Caco-2 (cell line): ENCODE results near the gene PRLH. TPM values are rescaled to one million over a fixed set of nuclear protein-coding genes. Genes with fewer than 3 reads are reported as not detected.
"Not testable (repeated sequence)": the region's sequence is repeated elsewhere in the genome, so short reads cannot be mapped to it uniquely, and the experiment has no call there.

ENCODE experiments used
- BruUV-seq: library from RNA; stranded (reverse); fragments of 400-500 nt; replicated peaks from 2 replicates; lab custom pipeline; 2021; lab: Mats Ljungman, UMichigan
- CTCF ChIA-PET: fragments of 300-600 bp; sonication (Branson Sonifier 250); formaldehyde crosslinking; loops from one replicate; lab custom pipeline; 2022; ENCODE audit warnings: antibody characterized with exemption; lab: Charles Lee
- POLR2A ChIA-PET: fragments of 300-600 bp; sonication (Branson Sonifier 250); formaldehyde crosslinking; loops from one replicate; lab custom pipeline; 2022; ENCODE audit warnings: antibody characterized with exemption; lab: Charles Lee
- DNase-seq, 2 experiments: peaks; one replicate each; pipeline versions ENCODE4 v3.0.0 to v3.0.0-alpha.2; 2020 to 2022
- H3K27me3 ChIP-seq: replicated peaks from 2 replicates; pipeline ENCODE4 v1.6.0; 2011; ENCODE audit warnings: low read length; ENCODE audit not compliant: control insufficient read depth, insufficient read depth
- H3K36me3 ChIP-seq: 2 replicates; pipeline ENCODE4 v1.5.1; 2011; ENCODE audit warnings: low read length; ENCODE audit not compliant: control insufficient read depth, insufficient read depth
- H3K4me1 ChIP-seq: fragments of 250-450 bp; sonication (Bioruptor Pico); 2 replicates; pipeline ENCODE4 v1.5.1; 2020; ENCODE audit warnings: mild to moderate bottlenecking
- H3K4me3 ChIP-seq: 2 replicates; pipeline ENCODE4 v1.5.1; 2011; ENCODE audit warnings: low read depth, mild to moderate bottlenecking, control low read depth, low read length
- H3K9me3 ChIP-seq: fragments of 250-450 bp; sonication (Bioruptor Pico); 2 replicates; pipeline ENCODE4 v1.5.1; 2020; ENCODE audit warnings: mild to moderate bottlenecking, moderate library complexity
- H3K27ac Mint-ChIP-seq: one replicate; pipeline ENCODE4 v1.8.0; 2022; ENCODE audit warnings: mixed read lengths; ENCODE audit not compliant: unreplicated experiment
- H3K27me3 Mint-ChIP-seq: one replicate; pipeline ENCODE4 v1.8.0; 2022; ENCODE audit warnings: mixed read lengths; ENCODE audit not compliant: insufficient read depth, unreplicated experiment
- H3K36me3 Mint-ChIP-seq: one replicate; pipeline ENCODE4 v1.8.0; 2022; ENCODE audit warnings: mild to moderate bottlenecking, mixed read lengths; ENCODE audit not compliant: insufficient read depth, unreplicated experiment
- H3K4me1 Mint-ChIP-seq: one replicate; pipeline ENCODE4 v1.8.0; 2022; ENCODE audit warnings: low read depth, mixed read lengths; ENCODE audit not compliant: unreplicated experiment
- H3K4me3 Mint-ChIP-seq: one replicate; pipeline ENCODE4 v1.8.0; 2022; ENCODE audit warnings: mild to moderate bottlenecking, moderate library complexity, mixed read lengths; ENCODE audit not compliant: unreplicated experiment
- H3K9me3 Mint-ChIP-seq: one replicate; pipeline ENCODE4 v1.8.0; 2022; ENCODE audit warnings: mixed read lengths; ENCODE audit not compliant: unreplicated experiment
- intact Hi-C: fragments of 100-400 bp; cut with micrococcal nuclease; formaldehyde crosslinking; loops from one replicate; pipeline ENCODE4 v1.10.0; 2022; ENCODE audit not compliant: unreplicated experiment
- total RNA-seq: library from RNA; stranded (reverse); gene quantifications from 2 replicates; pipeline ENCODE4 v1.2.3, GENCODE V29; 2022
- TF ChIP-seq, protein P1 (sequence below), 2 experiments: fragments of 200-600 bp in 1 of 2; IDR thresholded peaks; 1 replicate in 1 of 2; 2 replicates in 1 of 2; pipeline versions ENCODE4 v1.5.1 to v1.8.0; 2011 to 2022; ENCODE audit warnings: antibody characterized with exemption in 1 of 2, control low read depth in 1 of 2, inconsistent platforms in 1 of 2, low read depth in 1 of 2, low read length in 1 of 2, mild to moderate bottlenecking in 1 of 2, moderate library complexity in 1 of 2; ENCODE audit not compliant: insufficient read depth in 1 of 2, severe bottlenecking in 1 of 2, unreplicated experiment in 1 of 2

The PRLH gene
- total RNA-seq, 1 experiment from 2014 or later, result not detected

DNA sequence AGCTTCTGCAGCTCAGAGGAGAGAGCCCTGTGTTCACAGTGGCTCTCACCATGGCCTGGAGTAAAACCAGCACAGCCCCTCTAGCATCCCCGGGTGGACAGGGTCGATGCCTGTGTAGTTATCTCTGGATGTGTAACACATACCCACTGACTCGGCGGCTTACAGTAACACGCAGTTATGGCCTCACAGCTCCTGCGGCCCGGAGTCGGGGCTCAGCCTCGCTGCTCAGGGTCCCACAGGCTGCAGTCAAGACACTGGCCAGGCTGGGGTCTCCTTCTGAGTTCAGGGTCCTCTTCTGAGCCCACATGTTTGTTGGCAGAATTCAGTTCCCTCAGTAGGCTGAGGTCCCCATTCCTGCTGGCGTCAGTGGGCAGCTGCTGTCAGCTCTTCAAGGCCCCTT, 26.7 kb downstream of the PRLH start:
- Mint-ChIP-seq H3K27me3 (no peaks in the 10 kb centered on the region), H3K9me3 (no peaks in the 10 kb centered on the region), H3K4me1 (peaks cover 29% of the 10 kb centered on the region), H3K4me3 (peak overlapping the region; percentile 37), H3K27ac (peak overlapping the region; percentile 95), H3K36me3 (peaks cover 31% of the 10 kb centered on the region)
- no peak for DNase-seq
- ChIA-PET POLR2A (interaction anchor here (0.5 kb wide), 1 partner anchor 11 kb away, joined by 7 read pairs; no protein-coding TSS in a partner anchor), CTCF (no interaction called here)
- no TSS peak for BruUV-seq
- TF ChIP-seq, protein P1, sequence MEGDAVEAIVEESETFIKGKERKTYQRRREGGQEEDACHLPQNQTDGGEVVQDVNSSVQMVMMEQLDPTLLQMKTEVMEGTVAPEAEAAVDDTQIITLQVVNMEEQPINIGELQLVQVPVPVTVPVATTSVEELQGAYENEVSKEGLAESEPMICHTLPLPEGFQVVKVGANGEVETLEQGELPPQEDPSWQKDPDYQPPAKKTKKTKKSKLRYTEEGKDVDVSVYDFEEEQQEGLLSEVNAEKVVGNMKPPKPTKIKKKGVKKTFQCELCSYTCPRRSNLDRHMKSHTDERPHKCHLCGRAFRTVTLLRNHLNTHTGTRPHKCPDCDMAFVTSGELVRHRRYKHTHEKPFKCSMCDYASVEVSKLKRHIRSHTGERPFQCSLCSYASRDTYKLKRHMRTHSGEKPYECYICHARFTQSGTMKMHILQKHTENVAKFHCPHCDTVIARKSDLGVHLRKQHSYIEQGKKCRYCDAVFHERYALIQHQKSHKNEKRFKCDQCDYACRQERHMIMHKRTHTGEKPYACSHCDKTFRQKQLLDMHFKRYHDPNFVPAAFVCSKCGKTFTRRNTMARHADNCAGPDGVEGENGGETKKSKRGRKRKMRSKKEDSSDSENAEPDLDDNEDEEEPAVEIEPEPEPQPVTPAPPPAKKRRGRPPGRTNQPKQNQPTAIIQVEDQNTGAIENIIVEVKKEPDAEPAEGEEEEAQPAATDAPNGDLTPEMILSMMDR (IDR thresholded peaks at IDR 0.05; ENCODE audit: insufficient read depth in 1 of 2, low read depth in 1 of 2, low read length in 1 of 2, severe bottlenecking in 1 of 2, unreplicated experiment in 1 of 2), result no peak
- intact Hi-C loops, result loop anchor here (10.0 kb wide), 1 partner anchor 102 kb away; no protein-coding TSS in a partner anchor
- Histone ChIP-seq H3K36me3 (no peaks in the 10 kb centered on the region), H3K9me3 (no peaks in the 10 kb centered on the region), H3K27me3 (no peaks in the 10 kb centered on the region), H3K4me1 (peaks cover 42% of the 10 kb centered on the region), H3K4me3 (no peak overlapping the region)

DNA sequence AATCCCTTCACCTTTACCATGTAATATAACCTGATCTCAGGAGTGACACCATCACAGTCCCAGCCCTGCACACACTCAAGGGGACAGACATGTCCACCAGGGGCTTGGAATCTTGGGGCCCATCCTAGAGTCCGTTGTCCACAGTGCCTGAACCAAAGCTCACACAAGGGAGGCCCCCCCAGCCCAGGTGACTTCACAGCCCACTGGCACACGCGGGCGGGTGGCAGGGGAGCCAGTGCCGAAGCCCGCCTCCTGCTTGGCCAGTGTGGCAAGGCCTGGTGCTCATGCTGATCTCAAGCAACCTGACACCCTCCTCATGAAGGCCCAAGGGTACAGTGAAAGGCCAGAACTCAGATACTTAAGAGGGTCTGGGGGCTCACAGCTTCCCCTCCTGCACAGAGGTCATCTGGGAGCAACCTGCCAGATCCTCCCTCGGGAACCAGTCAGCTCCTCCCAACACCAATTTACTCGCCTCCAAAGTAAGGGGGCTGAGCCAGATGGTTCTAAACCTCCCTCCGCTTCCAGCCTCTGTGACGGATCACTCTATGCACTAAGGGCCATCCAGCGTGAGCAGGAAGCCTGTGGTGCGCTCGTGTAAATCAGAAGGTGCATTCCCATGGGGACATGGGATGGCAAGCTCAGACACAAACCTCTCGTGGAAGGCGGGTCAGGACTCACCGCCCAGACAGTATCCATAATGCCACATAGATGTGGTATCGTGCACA, 27.4 kb downstream of the PRLH start:
- intact Hi-C loops, result loop anchor here (10.0 kb wide), 1 partner anchor 101 kb away; no protein-coding TSS in a partner anchor
- no peaks in the 10 kb centered on the region for H3K9me3 Mint-ChIP-seq
- no peak for DNase-seq
- no peaks in the 10 kb centered on the region for H3K27me3 Mint-ChIP-seq
- H3K36me3 ChIP-seq, result no peaks in the 10 kb centered on the region
- TF ChIP-seq, protein P1 (IDR thresholded peaks at IDR 0.05; ENCODE audit: insufficient read depth in 1 of 2, low read depth in 1 of 2, low read length in 1 of 2, severe bottlenecking in 1 of 2, unreplicated experiment in 1 of 2), result no peak
- H3K4me1 Mint-ChIP-seq, result peaks cover 30% of the 10 kb centered on the region
- ChIA-PET CTCF (interaction anchor here (1.2 kb wide), 1 partner anchor 99 kb away, joined by 3 read pairs; no protein-coding TSS in a partner anchor), POLR2A (no interaction called here)
- H3K27me3 ChIP-seq, result no peaks in the 10 kb centered on the region
- H3K4me3 Mint-ChIP-seq, result peak overlapping the region; percentile 37
- peaks cover 42% of the 10 kb centered on the region for H3K4me1 ChIP-seq
- H3K4me3 ChIP-seq, result no peak overlapping the region
- H3K9me3 ChIP-seq, result no peaks in the 10 kb centered on the region
- H3K27ac Mint-ChIP-seq, result peak overlapping the region; percentile 95
- peaks cover 31% of the 10 kb centered on the region for H3K36me3 Mint-ChIP-seq
- BruUV-seq, result no TSS peak

DNA sequence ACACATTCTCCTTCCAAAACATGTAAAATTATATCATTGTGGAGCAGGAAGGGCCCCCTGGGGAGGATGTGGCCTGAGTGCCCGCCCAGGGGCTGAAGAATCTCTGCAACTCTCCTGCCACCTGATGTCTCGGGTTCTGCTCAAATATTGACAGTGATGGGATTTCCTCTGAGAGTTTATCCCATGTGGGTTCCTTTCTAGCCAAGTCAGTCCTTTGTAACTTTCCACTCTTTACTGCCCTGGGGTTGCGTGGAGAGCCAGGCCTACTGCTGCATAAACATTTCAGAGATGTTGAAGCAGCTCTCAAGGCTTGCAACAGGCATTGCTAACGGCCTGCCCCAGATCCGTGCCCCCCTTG, 28.1 kb downstream of the PRLH start:
- ChIA-PET CTCF (interaction anchor here (0.6 to 1.2 kb wide), 3 partner anchors 8 to 98 kb away, joined by 3 read pairs; no protein-coding TSS in a partner anchor), POLR2A (no interaction called here)
- H3K4me3 ChIP-seq, result no peak overlapping the region
- Mint-ChIP-seq H3K27ac (peak overlapping the region; percentile 95), H3K9me3 (no peaks in the 10 kb centered on the region), H3K36me3 (peaks cover 31% of the 10 kb centered on the region), H3K4me1 (peaks cover 30% of the 10 kb centered on the region), H3K4me3 (peak overlapping the region; percentile 58), H3K27me3 (no peaks in the 10 kb centered on the region)
- peak; percentile 45 to 51 for DNase-seq
- intact Hi-C loops, result loop anchor here (10.0 kb wide), 1 partner anchor 100 kb away; no protein-coding TSS in a partner anchor
- TF ChIP-seq, protein P1 (IDR thresholded peaks at IDR 0.05; ENCODE audit: insufficient read depth in 1 of 2, low read depth in 1 of 2, low read length in 1 of 2, severe bottlenecking in 1 of 2, unreplicated experiment in 1 of 2), result no peak
- H3K9me3 ChIP-seq, result no peaks in the 10 kb centered on the region
- no TSS peak for BruUV-seq
- no peaks in the 10 kb centered on the region for H3K27me3 ChIP-seq
- peaks cover 42% of the 10 kb centered on the region for H3K4me1 ChIP-seq
- no peaks in the 10 kb centered on the region for H3K36me3 ChIP-seq

DNA sequence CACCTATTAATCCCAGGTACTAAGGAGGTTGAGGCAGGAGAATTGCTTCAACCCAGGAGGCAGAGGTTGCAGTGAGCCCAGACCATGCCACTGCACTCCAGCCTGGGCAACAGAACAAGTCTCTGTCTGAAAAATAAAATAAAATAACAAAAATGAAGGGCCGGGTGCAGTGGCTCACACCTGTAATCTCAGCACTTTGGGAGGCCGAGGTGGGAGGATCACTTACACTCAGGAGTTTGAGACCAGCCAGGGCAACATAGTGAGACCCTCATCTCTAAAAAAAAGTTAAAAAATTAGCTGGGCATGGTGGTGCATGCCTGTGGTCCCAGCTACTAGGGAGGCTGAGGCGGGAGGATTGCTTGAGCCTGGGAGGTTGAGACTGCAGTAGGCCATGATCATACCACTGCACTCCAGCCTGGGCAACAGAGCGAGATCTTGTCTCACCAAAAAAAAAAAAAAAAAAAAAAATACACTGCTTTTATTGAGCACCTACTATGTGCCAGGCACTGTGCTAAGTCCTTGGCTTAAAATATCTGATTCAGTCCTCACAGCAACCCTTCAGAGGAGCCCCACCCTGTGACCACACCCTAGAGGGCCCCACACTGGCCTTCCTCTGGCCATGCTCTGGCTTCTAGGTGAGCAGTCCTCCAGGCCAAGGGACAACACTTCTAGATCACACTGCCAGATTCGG, 29.6 kb downstream of the PRLH start:
- peaks cover 57% of the 10 kb centered on the region for H3K4me1 ChIP-seq
- Mint-ChIP-seq H3K4me1 (peaks cover 30% of the 10 kb centered on the region), H3K27ac (peak overlapping the region; percentile 95), H3K36me3 (peaks cover 20% of the 10 kb centered on the region)
- H3K27me3 ChIP-seq, H3K36me3 ChIP-seq, H3K9me3 ChIP-seq, BruUV-seq, CTCF ChIA-PET, DNase-seq, H3K4me3 Mint-ChIP-seq, H3K9me3 Mint-ChIP-seq, H3K27me3 Mint-ChIP-seq, H3K4me3 ChIP-seq, POLR2A ChIA-PET: not testable (repeated sequence)
- intact Hi-C loops, result loop anchor here (1.0 to 10.0 kb wide), 2 partner anchors 18 to 99 kb away; no protein-coding TSS in a partner anchor
